CD4-positive, CD25-positive, alpha-beta regulatory T cell (primary cell): ENCODE data around the gene EMC8. TPM values are rescaled to one million over a fixed set of nuclear protein-coding genes. Genes with fewer than 3 reads are reported as not detected.

Source experiments
- ATAC-seq, 2 donors: fragments of 150-1000 bp; cut with Tn5 transposase; one replicate each; pipeline ENCODE4 v1.10.0; 2021; ENCODE audit warnings: low read depth in 2 of 2, moderate number of reproducible peaks in 2 of 2, moderate library complexity in 1 of 2
- DNase-seq, 3 donors: peaks; one replicate each; pipeline versions ENCODE4 v3.0.0 to v3.0.0-alpha.2; 2012 to 2022; ENCODE audit warnings: mixed read lengths in 1 of 3
- H3K27ac ChIP-seq: one replicate; pipeline ENCODE4 v1.7.0; 2013; ENCODE audit warnings: mild to moderate bottlenecking, low read length; ENCODE audit not compliant: insufficient read depth, poor library complexity, severe bottlenecking
- H3K27me3 ChIP-seq: one replicate; pipeline ENCODE4 v1.7.0; 2013; ENCODE audit warnings: low read length; ENCODE audit not compliant: control insufficient read depth, insufficient read depth
- H3K36me3 ChIP-seq: one replicate; pipeline ENCODE4 v1.7.0; 2013; ENCODE audit warnings: mild to moderate bottlenecking, low read length, moderate library complexity; ENCODE audit not compliant: control insufficient read depth, insufficient read depth
- H3K4me1 ChIP-seq: 2 replicates; pipeline ENCODE4 v1.7.0; 2013; ENCODE audit warnings: mild to moderate bottlenecking, low read length; ENCODE audit not compliant: insufficient read depth, control insufficient read depth, poor library complexity, severe bottlenecking
- H3K4me3 ChIP-seq: one replicate; pipeline ENCODE4 v1.7.0; 2013; ENCODE audit warnings: low read depth, mild to moderate bottlenecking, low read length, moderate library complexity
- H3K9me3 ChIP-seq, 2 experiments: 1 replicate in 1 of 2; 2 replicates in 1 of 2; pipeline ENCODE4 v1.7.0; 2013; ENCODE audit warnings: low read length in 2 of 2, mild to moderate bottlenecking in 1 of 2, moderate library complexity in 1 of 2; ENCODE audit not compliant: control insufficient read depth in 2 of 2
- H3K27ac Mint-ChIP-seq, 3 donors: one replicate each; pipeline ENCODE4 v1.8.0; 2020 to 2022; ENCODE audit warnings: mild to moderate bottlenecking in 3 of 3, mixed read lengths in 3 of 3, moderate library complexity in 2 of 3
- H3K27me3 Mint-ChIP-seq: one replicate; pipeline ENCODE4 v1.8.0; 2022; ENCODE audit warnings: mild to moderate bottlenecking, mixed read lengths
- H3K36me3 Mint-ChIP-seq: one replicate; pipeline ENCODE4 v1.8.0; 2020; ENCODE audit warnings: mixed read lengths
- H3K4me1 Mint-ChIP-seq, 4 donors: one replicate each; pipeline ENCODE4 v1.8.0; 2020 to 2022; ENCODE audit warnings: mixed read lengths in 4 of 4, mild to moderate bottlenecking in 1 of 4
- H3K4me3 Mint-ChIP-seq, 4 donors: one replicate each; pipeline ENCODE4 v1.8.0; 2020 to 2022; ENCODE audit warnings: mild to moderate bottlenecking in 4 of 4, mixed read lengths in 4 of 4, moderate library complexity in 3 of 4
- H3K9me3 Mint-ChIP-seq, 7 donors: one replicate each; pipeline ENCODE4 v1.8.0; 2020 to 2022; ENCODE audit warnings: mixed read lengths in 7 of 7, mild to moderate bottlenecking in 3 of 7, moderate library complexity in 2 of 7
- polyA plus RNA-seq, 4 donors: library from polyadenylated mRNA; unstranded; fragments of 300-500 nt; fragmentation: Illumina TruSeq; gene quantifications; one replicate each; pipeline ENCODE4 v1.2.3, GENCODE V29; 2021
- total RNA-seq: library from RNA; stranded (reverse); gene quantifications from one replicate; pipeline ENCODE4 v1.2.3, GENCODE V29; 2022

Gene EMC8
- total and polyA plus RNA-seq, 5 donors from 2014 or later: 23.7 to 36.9 (median 28.8) TPM

DNA sequence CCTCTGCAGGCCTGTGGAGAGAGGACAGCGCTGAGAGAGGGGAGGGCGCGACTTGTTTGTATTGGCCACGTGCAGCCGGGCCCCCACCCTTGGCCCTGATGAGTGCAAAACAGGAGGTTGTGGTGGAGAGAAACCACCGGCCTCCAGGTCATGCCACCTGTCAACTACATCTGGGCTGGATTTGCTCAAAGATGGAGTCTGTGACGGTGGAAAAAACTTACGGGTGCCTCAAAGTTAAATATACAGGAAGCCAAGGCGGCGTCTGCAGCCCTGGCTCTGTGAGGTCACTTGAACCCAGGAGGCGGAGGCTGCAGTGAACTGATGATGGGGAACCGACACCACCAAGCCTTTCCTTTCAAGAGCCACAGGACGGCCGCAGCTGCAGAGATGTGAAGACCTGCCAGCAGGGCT is 64.1 kb downstream of the EMC8 start:
- no peaks in the 10 kb centered on the region for H3K36me3 ChIP-seq
- no peaks in the 10 kb centered on the region for H3K36me3 Mint-ChIP-seq
- peak overlapping the region; percentile 90 to 98 (median 93) for H3K27ac Mint-ChIP-seq
- no peaks in the 10 kb centered on the region for H3K27me3 ChIP-seq
- peak; percentile 86 to 91 for ATAC-seq
- H3K4me1 ChIP-seq: peaks cover 29% of the 10 kb centered on the region
- H3K9me3 ChIP-seq: no peaks in the 10 kb centered on the region
- H3K9me3 Mint-ChIP-seq: no peaks in the 10 kb centered on the region
- DNase-seq: peak; percentile 8 to 90 (median 74)
- H3K4me3 ChIP-seq: peak overlapping the region; percentile 41
- H3K4me1 Mint-ChIP-seq: peaks cover 4 to 44% (median 14%) of the 10 kb centered on the region in 4 donors
- peaks cover 4% of the 10 kb centered on the region for H3K27me3 Mint-ChIP-seq
- peak overlapping the region; percentile 41 for H3K27ac ChIP-seq
- H3K4me3 Mint-ChIP-seq: peak overlapping the region; percentile 81 to 91 (median 88)

DNA sequence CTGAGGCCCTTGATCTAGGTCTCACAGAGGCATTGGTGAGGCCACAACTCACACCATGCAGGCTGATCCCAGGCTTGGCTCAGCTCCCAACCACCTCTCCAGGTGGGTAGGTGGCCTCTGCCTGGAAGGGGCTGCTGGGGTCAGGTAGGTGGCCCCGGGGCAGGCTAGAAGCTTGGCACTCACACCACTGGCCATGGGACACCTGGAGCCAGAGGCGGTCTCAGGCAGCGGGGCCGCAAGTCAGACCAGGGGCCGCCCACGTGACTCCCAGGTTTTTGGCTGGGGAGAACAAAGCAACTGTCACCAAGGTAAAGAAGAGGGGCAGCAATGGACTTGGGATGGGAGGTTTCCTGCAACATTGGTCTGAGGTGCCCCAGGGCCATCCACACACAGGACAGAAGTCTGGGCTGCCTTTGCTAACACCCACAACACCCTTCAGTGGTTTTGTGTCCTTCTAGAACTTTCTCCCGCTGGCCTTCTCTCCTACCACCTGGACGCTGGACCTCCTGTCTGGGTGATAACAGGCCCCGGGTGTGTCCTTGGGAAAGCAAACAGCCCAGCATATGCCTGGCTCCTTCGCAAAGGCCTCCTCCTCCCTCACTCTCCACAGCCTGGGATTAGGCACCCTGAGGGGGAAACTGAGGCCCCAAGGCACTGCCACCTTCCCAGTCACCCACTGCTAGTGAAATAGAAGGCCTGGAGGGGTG is 64.9 kb downstream of the EMC8 start:
- Mint-ChIP-seq H3K27ac (peak overlapping the region; percentile 90 to 98 (median 93)), H3K4me3 (peak overlapping the region; percentile 81 to 91 (median 88)), H3K27me3 (peaks cover 4% of the 10 kb centered on the region), H3K36me3 (no peaks in the 10 kb centered on the region), H3K9me3 (no peaks in the 10 kb centered on the region), H3K4me1 (peaks cover 4 to 45% (median 16%) of the 10 kb centered on the region in 4 donors)
- H3K4me1 ChIP-seq: peaks cover 29% of the 10 kb centered on the region
- no peaks in the 10 kb centered on the region for H3K36me3 ChIP-seq
- no peak for ATAC-seq
- peak overlapping the region; percentile 41 for H3K27ac ChIP-seq
- no peaks in the 10 kb centered on the region for H3K9me3 ChIP-seq
- no peaks in the 10 kb centered on the region for H3K27me3 ChIP-seq
- H3K4me3 ChIP-seq: peak overlapping the region; percentile 67
- DNase-seq: no peak

DNA sequence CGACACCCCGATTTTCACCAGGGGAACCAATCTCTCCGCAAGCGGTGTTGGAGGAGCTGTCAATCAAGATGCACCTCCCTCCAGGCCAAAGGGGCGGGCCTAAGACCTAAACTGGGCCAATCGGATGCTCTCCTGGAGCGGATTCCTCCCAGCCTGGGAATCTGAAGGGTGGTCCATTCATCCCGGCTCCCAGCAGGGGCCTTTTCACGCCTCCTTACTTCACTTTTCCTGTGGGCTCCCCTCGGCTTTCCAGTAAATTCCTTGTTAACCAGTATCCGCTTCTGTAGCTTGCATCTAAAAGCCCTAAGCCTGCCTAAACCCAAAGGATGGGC is 65.5 kb downstream of the EMC8 start:
- H3K9me3 Mint-ChIP-seq: no peaks in the 10 kb centered on the region
- no peaks in the 10 kb centered on the region for H3K36me3 ChIP-seq
- peak overlapping the region in 3 of 4 donors; percentile 81 to 88 (median 87) for H3K4me3 Mint-ChIP-seq
- H3K36me3 Mint-ChIP-seq: no peaks in the 10 kb centered on the region
- H3K27me3 Mint-ChIP-seq: peaks cover 4% of the 10 kb centered on the region
- DNase-seq (no peak), ATAC-seq (no peak)
- no peak overlapping the region for H3K27ac ChIP-seq
- no peaks in the 10 kb centered on the region for H3K9me3 ChIP-seq
- H3K27me3 ChIP-seq: no peaks in the 10 kb centered on the region
- H3K27ac Mint-ChIP-seq: peak overlapping the region in 2 of 3 donors; percentile 86 to 93
- H3K4me1 Mint-ChIP-seq: peaks cover 4 to 51% (median 17%) of the 10 kb centered on the region in 4 donors
- no peak overlapping the region for H3K4me3 ChIP-seq
- peaks cover 29% of the 10 kb centered on the region for H3K4me1 ChIP-seq

DNA sequence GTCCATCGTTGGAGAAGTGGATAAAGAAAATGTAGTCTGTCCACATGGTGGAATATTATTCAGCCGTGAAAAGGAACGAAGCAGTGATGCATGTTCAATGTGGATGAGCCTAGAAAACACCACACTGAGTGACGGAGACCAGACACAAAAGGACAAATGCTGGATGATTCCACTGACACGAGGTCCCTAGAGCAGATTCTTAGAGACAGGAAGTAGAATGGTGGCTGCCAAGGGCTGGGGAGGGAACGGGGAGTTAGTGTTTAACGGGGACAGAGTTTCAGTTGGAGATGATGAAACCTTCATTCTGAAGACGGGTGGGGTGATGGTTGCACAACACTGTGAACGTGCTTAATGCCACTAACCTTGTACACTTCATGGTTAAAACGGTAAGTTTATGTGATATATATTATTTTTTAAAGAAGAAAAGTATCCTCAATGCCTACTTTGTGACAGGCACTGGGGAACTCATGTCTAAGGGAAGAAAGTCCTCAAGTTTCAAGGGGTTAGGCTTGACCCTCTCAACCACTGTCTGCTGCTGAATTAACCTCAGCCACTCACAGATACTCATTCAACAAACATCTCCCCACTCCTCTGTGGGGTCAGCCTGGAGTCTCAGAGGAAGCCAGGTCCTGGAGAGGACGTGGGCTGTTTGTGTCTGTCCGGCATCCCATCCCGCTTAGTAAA is 66.0 kb downstream of the EMC8 start:
- H3K9me3 ChIP-seq: no peaks in the 10 kb centered on the region
- Mint-ChIP-seq H3K4me3 (peak overlapping the region in 3 of 4 donors; percentile 39 to 88 (median 58)), H3K4me1 (peaks cover 4 to 51% (median 17%) of the 10 kb centered on the region in 4 donors), H3K9me3 (no peaks in the 10 kb centered on the region), H3K36me3 (no peaks in the 10 kb centered on the region), H3K27ac (peak overlapping the region; percentile 6 to 93 (median 86)), H3K27me3 (peaks cover 4% of the 10 kb centered on the region)
- no peaks in the 10 kb centered on the region for H3K27me3 ChIP-seq
- ATAC-seq: no peak
- DNase-seq: no peak
- H3K4me1 ChIP-seq: peaks cover 29% of the 10 kb centered on the region
- no peak overlapping the region for H3K4me3 ChIP-seq
- no peaks in the 10 kb centered on the region for H3K36me3 ChIP-seq
- no peak overlapping the region for H3K27ac ChIP-seq

DNA sequence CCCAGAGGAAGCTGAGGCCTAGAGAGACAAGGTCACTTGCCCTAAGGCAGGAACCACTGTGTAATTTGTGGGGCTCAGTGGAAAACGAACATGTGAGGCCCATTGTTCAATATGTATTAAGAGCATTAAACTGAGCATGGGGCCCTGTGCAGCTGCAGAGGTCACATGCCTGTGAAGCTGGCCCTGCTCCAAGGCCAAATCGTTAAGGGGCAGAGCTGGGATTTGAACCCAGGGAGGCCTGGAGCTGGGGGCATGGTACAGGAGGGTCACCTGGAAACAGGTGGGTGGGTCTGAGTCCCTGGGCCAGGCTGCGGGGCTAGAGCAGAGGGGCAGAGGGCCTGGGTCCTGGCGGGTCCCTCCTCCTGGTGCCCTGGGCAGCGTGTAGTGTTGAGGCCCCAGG is 68.2 kb downstream of the EMC8 start:
- Mint-ChIP-seq H3K27me3 (peaks cover 4% of the 10 kb centered on the region), H3K4me3 (no peak overlapping the region), H3K4me1 (peaks cover 4 to 47% (median 15%) of the 10 kb centered on the region in 4 donors), H3K27ac (peak overlapping the region in 1 of 3 donors; percentile 38), H3K36me3 (peaks cover 8% of the 10 kb centered on the region), H3K9me3 (no peaks in the 10 kb centered on the region)
- Histone ChIP-seq H3K4me1 (peaks cover 27% of the 10 kb centered on the region), H3K27ac (no peak overlapping the region), H3K9me3 (no peaks in the 10 kb centered on the region), H3K36me3 (no peaks in the 10 kb centered on the region), H3K4me3 (no peak overlapping the region), H3K27me3 (no peaks in the 10 kb centered on the region)
- DNase-seq (no peak), ATAC-seq (no peak)

DNA sequence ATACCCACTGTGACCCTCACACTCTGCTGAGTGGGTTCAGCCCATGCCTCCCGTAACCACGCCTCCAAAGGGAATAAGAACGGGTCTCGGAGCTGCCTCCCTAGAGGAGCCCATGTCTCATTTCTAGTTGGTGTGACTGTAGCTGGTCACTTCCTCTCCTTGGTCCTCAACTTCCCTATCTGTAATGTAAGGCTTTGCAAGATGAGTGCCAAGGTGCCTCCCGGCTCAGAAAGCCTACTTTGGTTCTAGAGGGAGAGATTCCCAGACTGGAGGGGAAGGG is 69.2 kb downstream of the EMC8 start:
- H3K27me3 Mint-ChIP-seq: no peaks in the 10 kb centered on the region
- H3K4me3 Mint-ChIP-seq: peak overlapping the region in 1 of 4 donors; percentile 33
- Histone ChIP-seq H3K4me3 (no peak overlapping the region), H3K4me1 (peaks cover 16% of the 10 kb centered on the region), H3K36me3 (no peaks in the 10 kb centered on the region), H3K27me3 (no peaks in the 10 kb centered on the region), H3K9me3 (no peaks in the 10 kb centered on the region), H3K27ac (no peak overlapping the region)
- peaks cover under 1 to 41% (median 8%) of the 10 kb centered on the region in 4 donors for H3K4me1 Mint-ChIP-seq
- DNase-seq (no peak), ATAC-seq (no peak)
- H3K9me3 Mint-ChIP-seq: no peaks in the 10 kb centered on the region
- H3K27ac Mint-ChIP-seq: no peak overlapping the region
- peaks cover 14% of the 10 kb centered on the region for H3K36me3 Mint-ChIP-seq

DNA sequence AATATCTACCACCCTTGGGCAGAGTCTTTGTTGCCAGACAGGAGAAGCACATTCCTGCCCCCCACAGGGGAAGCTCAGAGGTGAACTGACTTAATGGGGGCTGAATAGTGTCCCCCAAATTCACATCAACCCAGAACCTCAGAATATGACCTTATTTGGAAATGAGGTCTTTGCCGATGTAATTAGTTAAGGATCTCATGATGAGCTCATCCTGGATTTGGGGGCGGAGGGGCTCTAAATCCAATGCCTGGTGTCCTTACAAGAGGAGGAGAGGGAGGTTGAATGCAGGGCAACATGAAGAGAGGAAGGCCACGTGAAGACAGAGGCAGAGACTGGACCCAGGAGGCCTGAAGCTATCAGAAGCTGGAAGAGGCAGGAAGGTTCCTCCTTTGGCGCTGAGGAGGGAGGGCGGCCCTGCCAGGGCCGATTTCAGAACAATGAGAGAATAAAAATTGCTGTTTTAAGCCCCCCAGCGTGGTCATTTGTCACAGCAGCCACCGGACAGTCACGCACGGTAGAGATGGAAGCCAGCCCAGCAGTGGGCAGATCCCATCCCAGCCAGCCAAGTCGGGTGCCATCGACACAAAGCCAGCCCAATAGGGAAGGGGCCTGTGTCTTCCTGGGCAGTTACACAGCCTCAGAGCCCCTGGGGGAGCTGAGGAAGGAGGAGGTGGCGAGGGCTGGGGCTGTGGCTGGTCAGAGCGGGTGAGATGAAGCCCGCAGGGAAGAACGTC is 69.7 kb downstream of the EMC8 start:
- H3K4me1 Mint-ChIP-seq: peaks cover 0 to 36% (median 6%) of the 10 kb centered on the region in 4 donors
- peaks cover 14% of the 10 kb centered on the region for H3K36me3 Mint-ChIP-seq
- Histone ChIP-seq H3K27ac (no peak overlapping the region), H3K9me3 (no peaks in the 10 kb centered on the region), H3K4me1 (peaks cover 11% of the 10 kb centered on the region), H3K27me3 (no peaks in the 10 kb centered on the region), H3K36me3 (no peaks in the 10 kb centered on the region), H3K4me3 (no peak overlapping the region)
- H3K9me3 Mint-ChIP-seq: no peaks in the 10 kb centered on the region
- DNase-seq (no peak), ATAC-seq (no peak)
- H3K27me3 Mint-ChIP-seq: no peaks in the 10 kb centered on the region
- H3K27ac Mint-ChIP-seq: peak overlapping the region; percentile 48 to 66 (median 55)
- H3K4me3 Mint-ChIP-seq: peak overlapping the region in 1 of 4 donors; percentile 34
